NCI-H69 (cell line): ENCODE measurements around the gene SLC35D2.
"Not testable (repeated sequence)": the region's sequence is repeated elsewhere in the genome, so short reads cannot be mapped to it uniquely, and the experiment has no call there.

ENCODE experiments used
- DNase-seq: peaks from one replicate; lab custom pipeline; 2025; lab: John Stamatoyannopoulos, UW

SLC35D2 gene

GRCh38 chr9:96360976-96361375 is 22.5 kb downstream of the SLC35D2 start:
- DNase-seq = no peak

GRCh38 chr9:96360523-96360922 is 23.0 kb downstream of the SLC35D2 start:
- DNase-seq = not testable (repeated sequence)

GRCh38 chr9:96350866-96351265 is 32.6 kb downstream of the SLC35D2 start:
- DNase-seq = no peak

GRCh38 chr9:96348261-96348660 is 35.2 kb downstream of the SLC35D2 start:
- DNase-seq = no peak

GRCh38 chr9:96345551-96345950 is 38.0 kb downstream of the SLC35D2 start:
- DNase-seq = no peak

- peak; percentile 84 for DNase-seq
Observed at GRCh38 chr9:96344458-96345180, 38.9 kb downstream of the SLC35D2 start.

GRCh38 chr9:96343515-96344360 is 39.8 kb downstream of the SLC35D2 start:
- DNase-seq = peak; percentile 44

- no peak for DNase-seq
Observed at GRCh38 chr9:96342571-96343245, 40.8 kb downstream of the SLC35D2 start.

GRCh38 chr9:96340707-96341106 is 42.8 kb downstream of the SLC35D2 start:
- DNase-seq = no peak

GRCh38 chr9:96338299-96338698 is 45.2 kb downstream of the SLC35D2 start:
- no peak for DNase-seq

GRCh38 chr9:96333958-96334357 is 49.6 kb downstream of the SLC35D2 start:
- DNase-seq = peak; percentile 16

GRCh38 chr9:96331236-96331947 is 52.1 kb downstream of the SLC35D2 start:
- no peak for DNase-seq

- peak; percentile 61 for DNase-seq
Observed at GRCh38 chr9:96327694-96328352, 55.7 kb downstream of the SLC35D2 start.

GRCh38 chr9:96323169-96323568 is 60.3 kb downstream of the SLC35D2 start:
- DNase-seq = no peak

- not testable (repeated sequence) for DNase-seq
Observed at GRCh38 chr9:96322736-96323135, 60.8 kb downstream of the SLC35D2 start.

GRCh38 chr9:96322210-96322609 is 61.3 kb downstream of the SLC35D2 start:
- not testable (repeated sequence) for DNase-seq

- no peak for DNase-seq
Observed at GRCh38 chr9:96321515-96321914, 62.0 kb downstream of the SLC35D2 start.

- peak; percentile 44 for DNase-seq
Observed at GRCh38 chr9:96320749-96321280, 62.7 kb downstream of the SLC35D2 start.

GRCh38 chr9:96318921-96319565 is 64.5 kb downstream of the SLC35D2 start:
- no peak for DNase-seq

- DNase-seq = peak; percentile 64
Observed at GRCh38 chr9:96317335-96317980, 66.1 kb downstream of the SLC35D2 start.
